ENCODE data around the gene CYB5R4.

Gene CYB5R4

GRCh38 chr6:84007871-84008270 lies 148.4 kb downstream of the CYB5R4 start:
- no peak overlapping the region for H3K27ac ChIP-seq
- TF ChIP-seq CTCF (conservative IDR thresholded peaks at IDR 0.05) = no peak

- TF ChIP-seq CTCF (conservative IDR thresholded peaks at IDR 0.05) = no peak
- no peak overlapping the region for H3K27ac ChIP-seq
Observed at GRCh38 chr6:84013354-84013753, 153.9 kb downstream of the CYB5R4 start.

- TF ChIP-seq CTCF (conservative IDR thresholded peaks at IDR 0.05) = no peak
- no peak overlapping the region for H3K27ac ChIP-seq
Observed at GRCh38 chr6:84013931-84014330, 154.4 kb downstream of the CYB5R4 start.

GRCh38 chr6:84016029-84016428 lies 156.5 kb downstream of the CYB5R4 start:
- no peak for TF ChIP-seq CTCF (conservative IDR thresholded peaks at IDR 0.05)
- H3K27ac ChIP-seq = no peak overlapping the region
